ENCODE measurements around the gene CCDC183.

DNA sequence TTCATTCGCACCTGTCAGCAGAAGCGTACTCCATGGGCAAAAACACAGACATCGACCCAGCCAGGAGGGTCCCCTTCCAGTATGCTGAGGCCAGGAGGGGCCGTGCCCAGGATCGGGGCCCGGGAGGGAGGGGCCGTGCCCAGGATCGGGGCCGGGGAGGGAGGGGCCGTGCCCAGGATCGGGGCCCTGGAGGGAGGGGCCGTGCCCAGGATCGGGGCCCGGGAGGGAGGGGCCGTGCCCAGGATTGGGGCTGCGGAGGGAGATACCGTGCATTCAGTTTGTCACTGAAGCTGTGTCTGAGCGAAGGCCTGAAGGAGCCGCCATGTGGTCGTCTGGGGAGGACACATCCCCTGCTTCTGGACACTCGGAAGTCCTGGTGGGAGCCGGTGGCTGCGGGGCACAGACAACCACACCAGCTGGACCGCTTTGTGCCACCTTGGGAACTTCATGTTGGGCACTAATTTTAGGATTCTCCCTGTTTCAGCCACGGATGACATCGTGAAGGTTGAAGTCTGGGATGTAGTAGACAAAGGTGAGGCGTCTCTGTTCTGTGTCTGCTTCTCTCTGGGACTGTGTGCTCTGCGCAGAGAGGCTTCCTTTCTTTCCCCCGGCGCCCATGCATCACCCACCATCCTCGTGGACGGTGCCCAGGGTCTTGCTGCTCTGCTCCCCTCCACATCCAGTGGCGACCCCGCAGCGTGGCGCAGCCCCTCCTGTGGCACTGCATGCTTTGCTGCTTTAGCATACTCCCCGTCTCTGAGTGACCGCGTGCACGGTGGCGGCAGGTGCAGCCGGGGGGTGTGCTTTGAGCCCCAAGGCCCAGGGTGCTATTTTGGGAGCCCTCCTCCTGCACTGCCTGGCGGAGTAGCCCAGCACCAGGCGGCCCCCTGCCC is 29.4 kb downstream of the CCDC183 start:
- TF ChIP-seq, protein P1, sequence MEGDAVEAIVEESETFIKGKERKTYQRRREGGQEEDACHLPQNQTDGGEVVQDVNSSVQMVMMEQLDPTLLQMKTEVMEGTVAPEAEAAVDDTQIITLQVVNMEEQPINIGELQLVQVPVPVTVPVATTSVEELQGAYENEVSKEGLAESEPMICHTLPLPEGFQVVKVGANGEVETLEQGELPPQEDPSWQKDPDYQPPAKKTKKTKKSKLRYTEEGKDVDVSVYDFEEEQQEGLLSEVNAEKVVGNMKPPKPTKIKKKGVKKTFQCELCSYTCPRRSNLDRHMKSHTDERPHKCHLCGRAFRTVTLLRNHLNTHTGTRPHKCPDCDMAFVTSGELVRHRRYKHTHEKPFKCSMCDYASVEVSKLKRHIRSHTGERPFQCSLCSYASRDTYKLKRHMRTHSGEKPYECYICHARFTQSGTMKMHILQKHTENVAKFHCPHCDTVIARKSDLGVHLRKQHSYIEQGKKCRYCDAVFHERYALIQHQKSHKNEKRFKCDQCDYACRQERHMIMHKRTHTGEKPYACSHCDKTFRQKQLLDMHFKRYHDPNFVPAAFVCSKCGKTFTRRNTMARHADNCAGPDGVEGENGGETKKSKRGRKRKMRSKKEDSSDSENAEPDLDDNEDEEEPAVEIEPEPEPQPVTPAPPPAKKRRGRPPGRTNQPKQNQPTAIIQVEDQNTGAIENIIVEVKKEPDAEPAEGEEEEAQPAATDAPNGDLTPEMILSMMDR (IDR thresholded peaks at IDR 0.05) = no peak
- no peak for TF ChIP-seq POLR2A (IDR thresholded peaks at IDR 0.05)
